RPMI8226 (cell line): ENCODE data around the gene ADAMTS16.

Source experiments
- DNase-seq: peaks from one replicate; pipeline ENCODE4 v3.0.0-alpha.2; 2015

ADAMTS16 gene

GRCh38 chr5:5239191-5239590 is 99.1 kb downstream of the ADAMTS16 start:
- no peak for DNase-seq

GRCh38 chr5:5240234-5240633 is 100.1 kb downstream of the ADAMTS16 start:
- DNase-seq: no peak

GRCh38 chr5:5242056-5242455 is 101.9 kb downstream of the ADAMTS16 start:
- DNase-seq: no peak

- DNase-seq: no peak
These were observed 106.6 kb downstream of the ADAMTS16 start for GRCh38 chr5:5246736-5247135.

GRCh38 chr5:5250758-5251157 is 110.6 kb downstream of the ADAMTS16 start:
- no peak for DNase-seq

GRCh38 chr5:5252106-5252505 is 112.0 kb downstream of the ADAMTS16 start:
- no peak for DNase-seq

GRCh38 chr5:5257353-5257752 is 117.2 kb downstream of the ADAMTS16 start:
- DNase-seq: no peak

GRCh38 chr5:5258564-5258963 is 118.4 kb downstream of the ADAMTS16 start:
- no peak for DNase-seq

- no peak for DNase-seq
These were observed 124.6 kb downstream of the ADAMTS16 start for GRCh38 chr5:5264727-5265126.

- no peak for DNase-seq
These were observed 126.2 kb downstream of the ADAMTS16 start for GRCh38 chr5:5266297-5266696.

- no peak for DNase-seq
These were observed 130.0 kb downstream of the ADAMTS16 start for GRCh38 chr5:5270161-5270560.

- peak; percentile 30 for DNase-seq
These were observed 131.0 kb downstream of the ADAMTS16 start for GRCh38 chr5:5270958-5271785.

- DNase-seq: no peak
These were observed 131.7 kb downstream of the ADAMTS16 start for GRCh38 chr5:5271786-5272321.

- DNase-seq: no peak
These were observed 133.3 kb downstream of the ADAMTS16 start for GRCh38 chr5:5273398-5273797.

GRCh38 chr5:5273976-5274375 is 133.8 kb downstream of the ADAMTS16 start:
- no peak for DNase-seq

- DNase-seq: no peak
These were observed 135.1 kb downstream of the ADAMTS16 start for GRCh38 chr5:5275211-5275610.

- no peak for DNase-seq
These were observed 136.3 kb downstream of the ADAMTS16 start for GRCh38 chr5:5276430-5276829.

GRCh38 chr5:5276951-5277517 is 136.9 kb downstream of the ADAMTS16 start:
- no peak for DNase-seq

- no peak for DNase-seq
These were observed 138.2 kb downstream of the ADAMTS16 start for GRCh38 chr5:5278201-5278814.

GRCh38 chr5:5278815-5279381 is 138.8 kb downstream of the ADAMTS16 start:
- no peak for DNase-seq

GRCh38 chr5:5285906-5286305 is 145.8 kb downstream of the ADAMTS16 start:
- DNase-seq: no peak

GRCh38 chr5:5287419-5287818 is 147.3 kb downstream of the ADAMTS16 start:
- no peak for DNase-seq

- no peak for DNase-seq
These were observed 148.1 kb downstream of the ADAMTS16 start for GRCh38 chr5:5288201-5288600.

- no peak for DNase-seq
These were observed 149.4 kb downstream of the ADAMTS16 start for GRCh38 chr5:5289537-5289936.
